Keratinocyte (primary cell): ENCODE data around the gene TNRC6A.
"Not testable (repeated sequence)": the region's sequence is repeated elsewhere in the genome, so short reads cannot be mapped to it uniquely, and the experiment has no call there.

Experiments used
- CTCF ChIP-seq, 3 experiments: IDR thresholded peaks in 1 of 3; conservative IDR thresholded peaks in 1 of 3; optimal IDR thresholded peaks in 1 of 3; 2 replicates in 2 of 3; 3 replicates in 1 of 3; pipeline versions ENCODE3 to v1.5.1; 2011; ENCODE audit warnings: low read length in 3 of 3, mild to moderate bottlenecking in 3 of 3, moderate library complexity in 2 of 3, control low read depth in 1 of 3, inconsistent platforms in 1 of 3; ENCODE audit not compliant: insufficient read depth in 2 of 3; ENCODE audit errors: extremely low read depth in 1 of 3
- EZH2 ChIP-seq: IDR thresholded peaks from one replicate; pipeline ENCODE4 v1.6.1; 2012; ENCODE audit warnings: inconsistent platforms, mild to moderate bottlenecking, low read length, moderate library complexity

GRCh38 chr16:24856871-24857270 lies 127.4 kb downstream of the TNRC6A start:
- not testable (repeated sequence) for TF ChIP-seq CTCF (optimal IDR thresholded peaks at IDR 0.05 in 1 of 3, IDR thresholded peaks at IDR 0.05 in 1 of 3, conservative IDR thresholded peaks at IDR 0.05 in 1 of 3; ENCODE audit: extremely low read depth in 1 of 3, insufficient read depth in 2 of 3, low read length in 3 of 3); EZH2
